Stomach (tissue), 9 donors: ENCODE results near the gene C2orf42. TPM values are rescaled to one million over a fixed set of nuclear protein-coding genes. Genes with fewer than 3 reads are reported as not detected.

Experiments
- DNase-seq, 2 donors: peaks; one replicate each; pipeline versions ENCODE4 v3.0.0 to v3.0.0-alpha.2; 2013 to 2019
- H3K27ac ChIP-seq, 5 donors: fragments of 200-600 bp in 4 of 5; sonication (generic) in 4 of 5; one replicate each; pipeline ENCODE4 v1.5.1; 2013 to 2019; ENCODE audit warnings: mild to moderate bottlenecking in 1 of 5, moderate library complexity in 1 of 5
- H3K27me3 ChIP-seq, 3 donors: fragments of 200-600 bp; sonication (generic); one replicate each; pipeline ENCODE4 v1.5.1; 2017 to 2019; ENCODE audit warnings: mixed run types in 1 of 3
- H3K36me3 ChIP-seq, 4 donors: fragments of 200-600 bp; sonication (generic); 1 replicate in 3 of 4; 2 replicates in 1 of 4; pipeline ENCODE4 v1.5.1; 2016 to 2019
- H3K4me1 ChIP-seq, 4 donors: fragments of 200-600 bp; sonication (generic); one replicate each; pipeline ENCODE4 v1.5.1; 2016 to 2019
- H3K4me3 ChIP-seq, 4 donors: fragments of 200-600 bp; sonication (generic) in 3 of 4; one replicate each; pipeline ENCODE4 v1.5.1; 2016 to 2019; ENCODE audit warnings: mild to moderate bottlenecking in 1 of 4
- H3K9me3 ChIP-seq, 4 donors: fragments of 200-600 bp; sonication (generic); one replicate each; pipeline ENCODE4 v1.5.1; 2016 to 2019
- EP300 ChIP-seq: sonication (generic); formaldehyde crosslinking; IDR thresholded peaks from one replicate; pipeline ENCODE4 v1.6.1; 2017; ENCODE audit warnings: antibody characterized with exemption
- POLR2A ChIP-seq, 4 donors: fragments of 450-650 bp; IDR thresholded peaks; one replicate each; pipeline ENCODE4 v1.6.1; 2016; ENCODE audit warnings: antibody characterized with exemption in 4 of 4, control low read depth in 2 of 4, mild to moderate bottlenecking in 1 of 4, moderate library complexity in 1 of 4
- POLR2AphosphoS5 ChIP-seq, 3 donors: sonication (generic); formaldehyde crosslinking; IDR thresholded peaks; one replicate each; pipeline ENCODE4 v1.6.1; 2016; ENCODE audit warnings: antibody characterized with exemption in 3 of 3
- WGBS, 5 donors: extraction: QIAGEN DNeasy Blood & Tissue Kit in 3 of 5; methylation state at CpG; one replicate each; pipeline versions ENCODE4 v1.1.5 to v1.1.7; 2013 to 2018; 5-methylcytosine and 5-hydroxymethylcytosine counted together
- intact Hi-C: fragments of 100-400 bp; cut with DNase I; formaldehyde crosslinking; loops from one replicate; pipeline ENCODE4 v1.15.1; 2023; ENCODE audit warnings: low total_unique reads
- polyA plus RNA-seq, 3 donors: library from polyadenylated mRNA; stranded (reverse); fragments of 200-250 nt; gene quantifications; one replicate each; pipeline ENCODE4 v1.2.3, GENCODE V29; 2013
- total RNA-seq, 5 donors: library from RNA; depleted of rRNA; stranded (reverse); fragments of >200 nt; gene quantifications; one replicate each; pipeline versions ENCODE4 v1.1.0 to v1.2.3, GENCODE V29; 2014 to 2016
- TF ChIP-seq, protein P1 (sequence below), 7 experiments: fragments of 450-650 bp in 4 of 7; fragments of 200-600 bp in 3 of 7; sonication (generic) in 3 of 7; IDR thresholded peaks; one replicate each; pipeline ENCODE4 v1.5.1; 2016 to 2019; ENCODE audit warnings: antibody characterized with exemption in 7 of 7, control low read depth in 2 of 7, mild to moderate bottlenecking in 1 of 7
- donor health status: healthy with polysubstance abuse.
- donor health status: Bipolar disorder and iron deficiency.
- donor health status: healthy.

The C2orf42 gene
- total and polyA plus RNA-seq, 8 donors: 2.6 to 23.2 (median 6.0) TPM

DNA sequence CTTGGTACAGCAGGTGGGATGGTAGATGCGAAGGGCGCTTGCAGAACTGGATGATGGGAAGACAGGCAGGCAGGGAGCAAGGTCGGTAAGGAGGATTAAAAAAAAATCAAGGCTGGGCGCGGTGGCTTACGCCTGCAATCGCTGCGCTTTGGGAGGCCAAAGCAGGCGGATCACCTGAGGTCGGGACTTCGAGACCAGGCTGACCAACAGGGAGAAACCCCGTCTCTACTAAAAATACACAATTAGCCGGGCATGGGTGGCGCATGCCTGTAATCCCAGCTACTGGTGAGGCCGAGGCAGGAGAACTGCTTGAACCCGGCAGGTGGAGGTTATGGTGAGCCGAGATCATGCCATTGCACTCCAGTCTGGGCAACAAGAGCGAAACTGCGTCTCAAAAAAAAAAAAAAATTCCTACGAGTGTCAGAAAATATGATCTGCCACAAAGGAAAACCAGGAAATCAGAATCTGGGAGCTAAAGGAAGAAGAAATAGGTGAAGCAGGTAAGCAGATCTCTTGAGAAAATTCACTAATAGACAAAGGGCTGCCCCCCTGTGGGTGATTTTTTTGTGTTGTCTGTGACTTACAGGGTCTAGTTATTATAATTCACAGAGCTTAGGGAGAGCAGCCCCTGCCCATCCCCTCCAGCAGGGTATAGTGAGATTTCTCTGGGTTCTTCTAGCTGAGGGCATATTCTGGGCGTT is 46.2 kb downstream of the C2orf42 start:
- peaks cover under 1 to 7% (median 3%) of the 10 kb centered on the region in 4 donors for H3K36me3 ChIP-seq
- H3K9me3 ChIP-seq: no peaks in the 10 kb centered on the region
- intact Hi-C loops: loop anchor here (5.0 kb wide), 1 partner anchor 227 kb away; the partner anchor contains the start of gene MXD1
- TF ChIP-seq EP300 (no peak), POLR2A (IDR thresholded peaks at IDR 0.05) (no peak)
- TF ChIP-seq, protein P1, sequence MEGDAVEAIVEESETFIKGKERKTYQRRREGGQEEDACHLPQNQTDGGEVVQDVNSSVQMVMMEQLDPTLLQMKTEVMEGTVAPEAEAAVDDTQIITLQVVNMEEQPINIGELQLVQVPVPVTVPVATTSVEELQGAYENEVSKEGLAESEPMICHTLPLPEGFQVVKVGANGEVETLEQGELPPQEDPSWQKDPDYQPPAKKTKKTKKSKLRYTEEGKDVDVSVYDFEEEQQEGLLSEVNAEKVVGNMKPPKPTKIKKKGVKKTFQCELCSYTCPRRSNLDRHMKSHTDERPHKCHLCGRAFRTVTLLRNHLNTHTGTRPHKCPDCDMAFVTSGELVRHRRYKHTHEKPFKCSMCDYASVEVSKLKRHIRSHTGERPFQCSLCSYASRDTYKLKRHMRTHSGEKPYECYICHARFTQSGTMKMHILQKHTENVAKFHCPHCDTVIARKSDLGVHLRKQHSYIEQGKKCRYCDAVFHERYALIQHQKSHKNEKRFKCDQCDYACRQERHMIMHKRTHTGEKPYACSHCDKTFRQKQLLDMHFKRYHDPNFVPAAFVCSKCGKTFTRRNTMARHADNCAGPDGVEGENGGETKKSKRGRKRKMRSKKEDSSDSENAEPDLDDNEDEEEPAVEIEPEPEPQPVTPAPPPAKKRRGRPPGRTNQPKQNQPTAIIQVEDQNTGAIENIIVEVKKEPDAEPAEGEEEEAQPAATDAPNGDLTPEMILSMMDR (IDR thresholded peaks at IDR 0.05): no peak
- H3K4me3 ChIP-seq: no peak overlapping the region
- no peaks in the 10 kb centered on the region for H3K27me3 ChIP-seq
- H3K27ac ChIP-seq: no peak overlapping the region
- no peak for DNase-seq
- H3K4me1 ChIP-seq: peaks cover 15 to 28% (median 24%) of the 10 kb centered on the region in 4 donors
- 91 to 94% (median 92%) methylated on average over 17 to 21 of the region's 21 CpGs for WGBS, 5 donors

DNA sequence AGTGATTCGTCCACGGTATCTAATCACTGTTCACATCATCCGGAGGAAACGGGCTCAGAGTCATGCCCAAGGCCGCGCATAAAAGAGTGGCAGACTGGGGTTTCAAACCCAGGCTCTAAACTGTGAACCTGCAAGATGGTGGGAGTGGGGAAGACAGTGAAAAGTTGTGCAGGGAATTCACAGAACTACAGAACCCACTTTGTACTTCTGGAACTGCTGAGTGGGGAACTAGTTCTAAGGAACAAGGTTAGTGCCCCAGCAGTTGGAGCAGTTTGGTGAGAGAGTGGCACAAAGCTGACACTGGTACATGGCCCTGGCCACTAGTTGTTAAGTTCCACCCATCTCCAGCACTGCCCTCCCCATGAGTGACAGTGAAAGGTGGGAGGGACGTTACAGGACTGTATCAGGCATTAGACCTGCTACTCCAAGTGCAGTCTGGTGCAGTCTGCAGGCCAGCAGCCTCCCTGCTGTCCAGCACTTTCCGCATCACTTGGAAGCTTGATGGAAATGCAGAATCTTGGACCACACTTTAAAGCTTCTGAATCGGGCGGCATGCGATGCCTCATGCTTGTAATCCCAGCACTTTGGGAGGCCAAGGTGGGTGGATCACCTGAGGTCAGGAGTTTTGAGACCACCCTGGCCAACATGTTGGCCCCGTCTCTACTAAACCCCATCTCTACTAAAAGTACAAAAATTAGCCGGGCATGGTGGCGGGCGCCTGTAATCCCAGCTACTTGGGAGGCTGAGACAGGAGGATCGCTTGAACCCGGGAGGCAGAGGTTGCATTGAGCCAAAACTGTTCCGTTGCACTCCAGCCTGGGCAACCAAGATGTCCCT is 47.3 kb downstream of the C2orf42 start:
- H3K36me3 ChIP-seq: no peaks in the 10 kb centered on the region
- intact Hi-C loops: no loop called here
- H3K27me3 ChIP-seq: no peaks in the 10 kb centered on the region
- H3K4me1 ChIP-seq: peaks cover 15 to 28% (median 24%) of the 10 kb centered on the region in 4 donors
- WGBS, 5 donors: 58 to 64% (median 60%) methylated on average over 17 to 18 of the region's 18 CpGs
- peak overlapping the region; percentile 84 to 99 (median 97) for H3K27ac ChIP-seq
- TF ChIP-seq, protein P1 (IDR thresholded peaks at IDR 0.05): no peak
- TF ChIP-seq EP300 (no peak), POLR2AphosphoS5 (IDR thresholded peaks at IDR 0.05) (peak in 2 of 3 donors; percentile 43 to 55), POLR2A (IDR thresholded peaks at IDR 0.05) (no peak)
- peak overlapping the region; percentile 31 to 63 (median 42) for H3K4me3 ChIP-seq
- peak; percentile 60 to 89 for DNase-seq
- H3K9me3 ChIP-seq: no peaks in the 10 kb centered on the region

DNA sequence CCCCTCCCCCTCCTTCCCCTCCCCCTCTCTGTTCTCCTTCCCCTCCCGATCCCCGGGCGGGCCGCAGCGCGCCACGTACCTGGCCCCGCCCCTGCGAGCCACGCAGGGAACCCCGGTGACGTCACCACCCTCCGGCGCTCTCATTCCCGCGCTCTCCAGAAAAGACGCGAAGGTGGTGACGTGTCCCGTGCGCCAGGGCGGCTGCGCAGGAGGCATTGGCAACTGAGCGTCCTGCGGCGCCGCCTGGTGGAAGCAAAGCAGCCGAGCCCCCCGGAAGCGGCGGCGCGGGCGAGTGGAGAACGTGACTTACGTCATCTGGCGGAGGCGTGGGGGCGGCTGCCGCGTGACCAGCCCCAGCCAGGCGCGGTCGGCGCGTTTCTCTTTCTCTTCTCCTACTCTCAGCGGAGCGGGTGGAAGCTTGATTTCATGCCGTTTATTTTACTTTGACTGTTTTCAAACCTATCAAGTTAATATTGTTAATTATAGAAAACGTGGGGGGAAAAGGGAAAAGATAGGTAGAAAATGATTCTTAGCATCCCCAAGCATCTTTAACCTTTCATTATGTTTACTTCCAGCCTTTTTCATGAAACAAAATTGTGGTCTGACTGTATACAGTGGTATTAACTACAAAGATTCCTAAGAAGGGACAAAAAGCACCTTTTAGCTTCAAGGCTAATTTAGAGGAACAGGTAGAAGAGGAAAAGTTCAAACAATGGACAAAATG is 48.1 kb downstream of the C2orf42 start:
- intact Hi-C loops: no loop called here
- no peaks in the 10 kb centered on the region for H3K9me3 ChIP-seq
- TF ChIP-seq, protein P1 (IDR thresholded peaks at IDR 0.05): peak in 6 of 7 experiments; percentile 80 to 100 (median 94)
- TF ChIP-seq POLR2A (IDR thresholded peaks at IDR 0.05): peak in 2 of 4 donors; percentile 56 to 82
- peak; percentile 95 to 98 (median 97) for TF ChIP-seq POLR2AphosphoS5 (IDR thresholded peaks at IDR 0.05)
- peak; percentile 83 for TF ChIP-seq EP300
- no peaks in the 10 kb centered on the region for H3K36me3 ChIP-seq
- WGBS, 5 donors: 0 to 1% (median 0%) methylated on average over 30 to 50 of the region's 50 CpGs
- peak; percentile 100 for DNase-seq
- peaks cover 15 to 28% (median 25%) of the 10 kb centered on the region in 4 donors for H3K4me1 ChIP-seq
- no peaks in the 10 kb centered on the region for H3K27me3 ChIP-seq
- H3K27ac ChIP-seq: peak overlapping the region; percentile 96 to 99 (median 98)
- H3K4me3 ChIP-seq: peak overlapping the region; percentile 36 to 63 (median 50)
